Bone marrow (tissue), 2 donors: Measurements from ENCODE around the gene CEACAM8.
"Not testable (repeated sequence)": the region's sequence is repeated elsewhere in the genome, so short reads cannot be mapped to it uniquely, and the experiment has no call there.

Experiments
- DNase-seq, 2 donors: peaks; one replicate each; lab custom pipeline; 2025; lab: John Stamatoyannopoulos, UW

The CEACAM8 gene

DNA sequence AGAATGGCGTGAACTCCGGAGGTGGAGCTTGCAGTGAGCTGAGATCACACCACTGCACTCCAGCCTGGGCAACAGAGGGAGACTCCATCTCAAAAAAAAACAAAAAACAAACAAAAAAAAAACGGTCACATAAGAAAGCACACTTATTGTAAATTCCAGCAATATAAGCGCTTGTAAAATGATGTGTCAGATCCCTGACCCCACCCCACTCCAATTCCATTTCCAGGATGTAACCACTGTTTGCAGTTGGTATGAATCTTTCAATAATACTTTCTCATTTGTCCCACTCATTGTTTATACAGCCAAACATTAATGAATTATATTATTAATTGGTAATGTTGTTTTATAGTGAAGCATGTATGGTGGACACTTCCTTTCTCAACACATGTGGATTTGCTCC is 50.6 kb downstream of the CEACAM8 start:
- no peak for DNase-seq

DNA sequence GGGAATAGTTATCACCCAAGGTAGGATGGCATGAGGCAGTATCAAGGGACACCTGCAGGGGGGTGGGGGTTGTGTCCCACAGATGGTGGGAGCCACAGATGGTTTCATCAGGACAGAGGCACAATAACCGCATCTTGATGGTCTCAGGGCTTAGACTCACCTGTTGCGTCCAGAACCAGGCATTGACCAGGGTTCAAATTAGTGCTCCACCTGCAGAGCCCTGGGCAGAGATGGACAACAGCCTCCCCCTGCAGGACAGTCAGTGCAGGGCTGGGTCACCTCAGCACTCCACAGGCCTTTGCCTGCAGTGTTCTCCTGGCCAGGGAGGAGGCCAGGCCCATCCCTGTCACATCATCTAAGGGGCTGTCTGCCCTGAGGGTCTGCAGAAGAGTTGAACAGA is 51.9 kb downstream of the CEACAM8 start:
- DNase-seq: no peak

DNA sequence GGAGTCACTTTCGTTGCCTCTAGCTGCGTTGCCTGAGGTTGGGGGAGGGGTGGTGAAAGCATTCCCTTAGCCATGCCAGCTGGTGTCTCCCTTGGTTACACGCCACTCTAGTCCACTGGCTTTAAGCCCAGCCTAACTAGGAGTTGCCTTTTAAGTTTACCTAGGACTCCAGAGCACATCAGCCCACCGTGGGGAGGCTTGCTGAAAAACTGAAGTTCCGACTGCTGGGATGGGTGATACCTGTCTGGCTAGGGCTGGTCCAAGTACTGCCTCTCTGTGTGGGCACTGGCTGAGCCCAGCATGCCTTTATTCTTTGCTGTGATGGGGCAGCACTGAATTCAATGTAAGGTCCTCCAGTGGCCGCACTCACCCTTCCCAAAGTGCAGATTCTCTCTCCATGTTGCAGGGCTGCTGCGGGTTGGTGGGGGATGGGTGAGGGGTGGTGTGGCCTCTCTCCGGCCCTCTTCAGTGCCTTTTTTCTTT is 54.6 kb downstream of the CEACAM8 start:
- no peak for DNase-seq

DNA sequence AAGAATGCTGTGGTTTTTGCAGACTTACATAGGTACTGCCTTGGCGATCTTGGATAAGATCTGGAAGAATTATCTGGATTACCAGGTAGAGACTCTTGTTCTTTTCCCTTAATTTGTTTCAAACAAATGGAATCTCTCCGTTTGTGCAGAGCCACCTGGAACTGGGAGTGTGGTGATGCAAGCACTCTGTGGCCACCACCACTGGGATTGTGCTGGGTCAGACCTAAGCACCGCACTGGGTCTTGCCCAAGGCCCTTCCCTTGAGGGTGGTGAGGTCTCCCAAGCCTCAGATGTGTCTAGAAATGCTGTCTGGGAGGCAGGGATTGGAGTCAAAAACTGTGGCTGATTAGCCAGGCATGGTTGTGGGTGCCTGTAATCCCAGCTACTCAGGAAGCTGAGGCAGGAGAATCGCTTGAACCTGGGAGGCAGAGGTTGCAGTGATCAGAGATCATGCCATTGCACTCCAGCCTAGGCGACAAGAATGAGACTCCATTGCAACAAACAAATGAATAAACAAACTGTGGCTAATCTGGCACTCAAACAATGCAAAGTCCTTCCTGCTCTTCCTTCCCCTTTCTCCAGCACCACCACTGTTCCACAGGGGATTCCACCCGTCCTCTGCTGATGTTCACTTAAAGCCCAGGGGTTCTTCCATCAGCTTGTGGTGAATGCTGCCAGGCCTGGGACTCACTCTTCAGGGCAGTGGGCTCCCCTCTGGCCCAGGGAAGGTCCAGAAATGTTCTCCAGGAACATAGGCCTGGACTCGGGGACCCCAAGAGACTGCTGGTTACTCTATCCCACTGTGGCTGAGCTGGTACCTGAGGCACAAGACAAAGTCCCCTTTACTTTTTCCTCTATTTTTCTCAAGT is 55.6 kb downstream of the CEACAM8 start:
- DNase-seq: no peak

DNA sequence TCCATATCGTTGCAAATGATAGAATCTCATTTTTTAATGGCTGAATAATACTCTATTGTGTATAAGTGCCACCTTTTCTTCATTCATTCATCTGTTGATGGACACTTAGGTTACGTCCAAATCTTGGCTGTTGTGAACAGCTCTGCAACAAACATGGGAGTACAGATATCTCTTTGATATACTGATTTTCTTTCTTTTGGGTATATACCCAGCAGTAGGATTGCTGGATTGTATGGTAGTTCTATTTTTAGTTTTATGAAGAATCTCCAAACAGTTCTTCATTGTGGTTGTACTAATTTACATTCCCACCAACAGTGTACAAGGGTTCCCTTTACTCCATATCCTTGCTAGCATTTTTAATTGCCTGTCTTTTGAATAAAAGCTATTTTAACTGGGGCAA is 59.4 kb downstream of the CEACAM8 start:
- DNase-seq: not testable (repeated sequence)

DNA sequence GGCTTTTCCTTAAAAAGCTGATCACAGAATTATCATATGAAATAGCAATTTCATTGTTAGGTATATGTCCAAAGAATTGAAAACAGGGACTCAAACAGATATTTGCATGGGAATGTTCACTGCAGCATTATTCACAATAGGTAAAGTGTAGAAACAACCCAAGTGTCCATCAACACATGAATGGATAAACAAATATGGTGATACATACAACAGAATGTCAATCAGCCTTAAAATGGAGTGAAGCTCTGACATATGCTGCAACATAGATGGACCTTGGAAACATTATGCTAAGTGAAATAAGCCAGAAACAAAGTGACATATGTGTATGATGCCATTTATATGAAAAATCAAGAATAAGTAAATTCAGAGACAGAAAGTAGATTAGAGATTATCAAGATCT is 60.3 kb downstream of the CEACAM8 start:
- DNase-seq: no peak

DNA sequence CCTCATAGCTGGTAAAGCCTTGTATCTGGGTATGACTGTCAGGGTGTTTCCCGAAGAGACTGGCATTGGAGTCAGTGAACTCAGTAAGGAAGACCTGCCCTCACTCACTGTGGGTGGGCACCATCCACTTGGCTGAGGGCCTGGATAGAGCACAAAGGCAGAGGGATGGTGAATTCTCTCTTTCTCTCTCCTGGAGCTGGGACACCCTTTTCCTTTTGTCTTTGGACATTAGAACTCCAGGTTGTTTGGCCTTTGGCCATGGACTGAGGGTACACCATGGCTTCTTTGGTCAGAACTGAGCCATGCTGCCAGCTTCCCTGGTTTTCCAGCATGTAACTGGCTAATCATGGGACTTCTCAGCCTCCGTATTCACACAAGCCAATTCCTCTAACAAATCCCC is 61.8 kb downstream of the CEACAM8 start:
- no peak for DNase-seq

DNA sequence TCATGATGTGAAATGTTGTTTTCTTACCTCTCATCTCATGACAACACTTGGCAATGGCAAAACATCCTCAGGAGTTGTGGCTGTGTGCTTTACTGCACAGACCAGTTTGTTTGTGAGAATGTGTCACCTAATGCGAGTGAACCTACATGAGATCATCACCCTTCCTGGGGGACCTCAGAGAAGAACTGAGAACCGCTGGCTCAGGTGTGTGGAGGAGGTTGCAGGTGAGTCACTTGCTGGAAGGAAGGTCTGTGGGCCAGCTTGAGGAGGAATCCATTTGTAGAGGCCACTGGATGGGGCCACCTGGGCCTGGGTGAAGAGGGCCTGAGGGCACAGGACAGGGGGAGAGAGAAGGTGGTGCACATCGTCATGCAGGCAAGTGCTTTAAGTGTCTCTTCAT is 63.4 kb downstream of the CEACAM8 start:
- no peak for DNase-seq
